Kasumi-1 (cell line): ENCODE data around the gene RAB26.
"Not testable (repeated sequence)": the region's sequence is repeated elsewhere in the genome, so short reads cannot be mapped to it uniquely, and the experiment has no call there.

Source experiments
- DNase-seq, 2 experiments: peaks; one replicate each; lab custom pipeline; 2025; lab: John Stamatoyannopoulos, UW

RAB26 gene

DNA sequence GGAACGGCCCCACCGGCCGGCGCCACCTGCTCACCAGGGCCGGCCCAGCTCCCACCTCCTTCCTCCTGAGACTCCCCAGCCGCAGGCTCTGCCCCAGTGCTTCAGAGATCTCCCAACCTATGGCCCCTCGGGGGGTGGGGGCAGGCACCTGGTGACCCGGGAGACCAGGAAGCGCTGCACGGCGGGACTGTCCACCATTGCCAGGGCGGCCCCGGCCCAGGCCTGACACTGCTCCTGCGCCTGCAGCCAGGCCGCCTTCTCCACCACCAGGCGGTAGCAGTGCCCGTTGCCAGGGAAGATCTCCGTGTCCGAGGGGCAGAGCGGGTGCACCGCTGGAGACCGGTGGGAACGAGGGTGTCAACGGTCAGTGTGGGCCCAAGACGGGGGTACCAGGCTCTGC lies 31.1 kb upstream of the RAB26 start:
- not testable (repeated sequence) for DNase-seq

DNA sequence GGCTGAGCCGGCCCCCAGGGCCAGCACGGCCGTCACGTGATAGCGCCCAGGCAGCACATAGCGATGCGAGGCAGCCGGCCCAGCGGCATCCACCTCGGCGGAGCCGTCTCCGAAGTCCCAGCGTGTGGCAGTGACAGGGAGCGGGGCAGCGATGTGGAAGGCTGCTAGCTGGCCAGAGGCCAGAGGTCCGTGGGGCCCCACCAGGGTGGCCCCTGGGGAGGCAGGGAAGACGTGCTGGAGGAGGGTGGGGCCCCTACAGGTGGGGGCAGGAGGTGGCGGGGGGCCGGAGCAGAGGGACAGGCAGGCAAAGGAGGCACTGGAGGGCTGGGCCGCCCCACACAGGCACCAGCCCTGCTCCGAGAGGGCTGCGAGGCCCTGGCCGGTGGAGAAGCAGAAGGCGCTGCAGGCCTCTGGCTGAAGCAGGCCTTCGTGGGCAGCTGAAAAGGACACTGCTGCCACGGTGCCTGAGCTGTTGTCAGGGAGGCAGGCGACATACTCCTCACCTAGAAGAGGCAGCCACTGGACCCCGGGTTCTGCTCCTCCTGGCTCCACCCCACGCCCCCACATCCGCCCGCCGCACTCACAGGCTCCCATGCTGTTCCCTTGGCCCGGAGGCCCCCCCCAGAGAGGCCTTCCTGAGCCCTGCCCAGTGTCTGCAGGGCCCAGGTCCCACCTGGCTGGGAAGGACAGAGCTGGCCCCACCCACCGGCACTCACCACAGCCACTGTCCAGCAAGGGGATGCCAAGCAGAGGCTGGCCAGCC lies 30.3 kb upstream of the RAB26 start:
- not testable (repeated sequence) for DNase-seq

DNA sequence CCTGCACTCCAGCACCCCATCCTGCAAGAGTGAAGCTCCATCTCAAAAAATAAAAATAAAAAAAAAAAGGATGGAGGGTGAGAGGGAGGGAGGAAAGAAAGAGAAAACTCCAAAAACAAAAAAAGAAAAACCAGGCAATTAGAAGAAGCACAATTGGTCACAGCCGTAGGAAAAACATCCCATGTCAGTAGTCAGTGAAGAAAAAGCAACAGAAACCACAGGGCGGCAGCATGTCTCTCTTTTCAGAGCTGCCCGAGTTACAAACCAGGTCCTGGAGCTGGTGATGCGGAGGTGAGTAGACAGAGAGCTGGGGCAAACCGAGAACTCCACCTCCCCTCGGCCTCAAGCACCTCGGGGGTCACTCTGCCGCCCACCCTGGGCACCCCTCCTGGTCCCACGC lies 27.1 kb upstream of the RAB26 start:
- peak; percentile 37 to 58 for DNase-seq

DNA sequence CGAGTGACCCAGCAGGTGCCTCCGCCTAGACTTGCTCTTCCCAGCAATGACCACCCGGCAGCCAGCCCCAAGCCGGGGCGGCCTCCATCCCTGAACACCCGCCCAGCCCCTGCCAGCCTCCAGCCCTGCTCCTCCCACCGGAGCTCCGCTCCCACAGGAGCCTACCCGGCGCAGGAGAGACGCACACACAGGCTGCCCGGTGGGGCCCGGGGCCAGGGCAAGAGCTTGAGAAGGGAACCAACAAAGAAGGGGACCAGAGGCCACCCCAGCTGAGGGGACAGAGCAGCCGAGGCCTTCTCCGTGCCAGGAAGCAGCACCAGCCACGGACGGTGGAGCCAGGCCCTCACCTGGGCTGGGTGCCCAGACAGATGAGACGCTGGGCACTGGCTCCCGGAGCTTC lies 26.6 kb upstream of the RAB26 start:
- no peak for DNase-seq

DNA sequence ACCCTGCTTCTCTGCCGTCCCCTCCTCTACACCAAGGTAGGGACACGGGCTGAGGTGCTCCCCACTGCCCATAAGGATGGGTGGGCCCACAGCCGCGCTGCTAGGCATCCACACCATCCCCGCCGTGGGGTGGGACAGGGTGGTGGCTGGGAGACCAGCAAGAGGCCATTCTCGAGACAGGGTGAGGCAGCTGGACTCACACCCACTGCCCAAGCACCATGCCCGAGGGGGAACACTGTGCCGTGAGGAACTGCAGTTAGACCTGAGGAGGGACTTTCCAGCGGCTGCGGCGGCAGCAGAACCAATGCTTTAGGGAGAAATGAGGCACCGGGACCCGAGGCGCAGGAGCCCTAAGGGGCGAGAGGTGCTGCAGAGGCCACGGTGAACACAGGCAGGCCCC lies 26.0 kb upstream of the RAB26 start:
- no peak for DNase-seq

DNA sequence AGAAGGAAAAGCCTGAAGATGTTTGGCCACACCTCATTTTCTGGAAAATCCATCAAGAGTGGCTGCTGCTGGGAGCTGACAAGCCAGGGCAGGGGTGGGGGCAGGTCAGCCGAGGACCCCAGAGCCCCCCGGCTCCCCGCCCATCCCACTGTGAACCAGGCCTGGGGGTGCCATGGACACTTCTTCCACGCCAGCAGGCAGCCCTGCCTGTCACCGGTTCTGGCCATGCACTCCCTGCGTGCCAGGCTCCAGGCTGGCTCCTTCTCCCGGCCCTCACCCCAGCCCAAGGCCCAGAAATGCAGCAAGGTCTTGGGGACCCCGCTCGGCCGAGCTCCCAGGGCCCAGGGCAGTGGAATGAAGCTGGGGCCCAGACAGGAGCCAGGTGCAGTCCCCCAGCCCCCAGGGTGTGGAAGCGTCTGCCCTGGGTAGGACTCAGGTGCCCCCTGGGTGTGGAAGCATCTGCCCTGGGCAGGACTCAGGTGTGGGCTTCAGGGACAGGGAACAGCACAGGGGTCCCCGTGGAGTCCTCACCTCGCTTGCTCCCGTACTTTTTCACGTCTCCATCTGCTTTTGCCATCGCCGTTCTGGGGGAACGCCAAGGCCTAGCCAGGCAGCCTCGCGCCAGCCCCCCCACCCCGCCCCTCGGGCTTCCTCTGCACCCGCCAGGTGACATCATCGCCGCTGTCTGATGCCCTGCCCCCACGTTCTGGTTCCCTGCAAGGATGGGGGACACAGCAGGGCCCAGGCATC lies 25.3 kb upstream of the RAB26 start:
- DNase-seq = not testable (repeated sequence)

DNA sequence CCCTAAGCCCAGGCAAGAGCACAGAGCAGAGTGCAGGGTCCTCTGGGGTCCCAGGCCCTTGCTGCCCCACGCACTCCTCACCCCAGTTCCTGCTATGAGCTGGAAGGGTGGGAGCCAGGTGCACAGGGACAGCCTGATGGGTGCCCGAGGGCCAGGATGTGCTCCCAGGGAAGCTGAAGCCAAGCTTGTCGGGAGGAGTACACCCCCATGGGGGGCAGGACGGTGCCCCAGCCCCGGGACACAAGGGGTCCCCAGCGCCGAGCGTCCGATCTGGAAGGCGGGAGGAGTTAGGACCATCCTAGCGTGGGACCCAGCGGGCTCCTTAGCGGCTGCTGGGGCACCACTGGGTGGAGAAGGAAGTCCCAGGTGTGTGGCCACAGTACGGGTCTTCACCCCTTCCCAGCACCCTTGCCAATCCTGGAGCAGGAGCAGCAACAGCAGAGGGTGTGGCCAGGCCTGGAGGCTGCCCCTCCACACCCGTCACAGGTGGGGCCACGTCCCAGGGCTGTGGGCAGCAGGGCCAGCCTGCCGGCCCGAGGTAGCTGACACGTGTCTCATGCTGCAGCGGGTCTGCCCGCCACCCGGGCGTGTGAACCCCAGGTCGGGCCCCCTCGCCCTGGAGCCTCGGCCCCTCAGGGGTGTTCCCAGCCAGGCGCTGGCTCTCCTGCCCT lies 24.6 kb upstream of the RAB26 start:
- DNase-seq = not testable (repeated sequence)

DNA sequence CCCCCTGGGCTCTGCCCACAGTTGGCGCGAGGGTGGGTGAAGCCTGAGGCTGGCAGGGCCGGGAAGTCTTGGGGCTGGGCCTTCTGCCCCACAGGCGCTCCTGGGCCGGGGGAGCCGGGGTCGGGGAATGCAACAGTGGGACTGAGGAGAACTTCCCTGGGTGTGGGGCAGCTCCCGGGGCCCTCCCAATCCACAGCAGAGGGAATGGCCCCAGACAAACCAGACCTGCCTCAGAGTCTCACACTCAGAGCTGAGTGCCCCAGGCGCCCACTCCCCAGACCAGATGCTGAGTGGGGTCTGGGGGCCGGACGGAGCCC lies 24.1 kb upstream of the RAB26 start:
- DNase-seq = not testable (repeated sequence)

DNA sequence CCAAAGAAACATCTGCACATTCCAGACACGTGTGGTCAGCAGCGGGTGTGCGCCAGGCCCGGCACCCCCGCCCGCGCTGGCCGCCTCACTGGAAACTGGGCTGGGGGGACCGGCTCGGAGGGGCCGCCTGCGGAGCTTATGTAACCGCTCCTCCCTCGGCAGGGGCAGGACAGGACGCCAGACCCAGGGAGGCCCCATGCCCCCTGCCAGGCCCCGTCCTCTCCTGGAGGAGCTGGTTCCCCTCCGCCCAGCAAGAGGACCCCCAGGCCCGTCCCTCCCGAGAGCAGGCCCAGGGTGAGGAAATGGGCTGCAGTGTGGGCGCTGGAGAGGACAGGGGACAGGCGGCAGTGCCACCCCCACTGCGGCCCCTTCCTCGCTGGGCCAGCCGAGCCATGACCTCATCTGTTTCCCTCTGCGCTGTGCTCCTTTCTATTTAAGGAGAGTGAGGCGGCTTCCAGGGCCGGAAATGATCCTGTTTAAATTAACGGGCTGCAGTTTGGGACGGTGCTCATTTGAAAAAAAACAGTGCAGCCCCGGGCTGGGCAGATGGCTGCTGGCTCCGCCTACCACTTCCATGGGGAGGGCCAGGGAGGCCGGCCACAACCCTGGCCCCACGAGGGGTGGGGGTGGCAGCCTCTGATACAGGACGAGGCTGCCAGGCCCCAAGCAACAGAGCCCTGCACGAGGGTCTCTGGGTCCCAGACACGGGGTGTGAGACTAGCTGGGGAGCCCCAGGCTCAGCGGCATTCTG lies 23.6 kb upstream of the RAB26 start:
- DNase-seq = peak; percentile 29 to 45

DNA sequence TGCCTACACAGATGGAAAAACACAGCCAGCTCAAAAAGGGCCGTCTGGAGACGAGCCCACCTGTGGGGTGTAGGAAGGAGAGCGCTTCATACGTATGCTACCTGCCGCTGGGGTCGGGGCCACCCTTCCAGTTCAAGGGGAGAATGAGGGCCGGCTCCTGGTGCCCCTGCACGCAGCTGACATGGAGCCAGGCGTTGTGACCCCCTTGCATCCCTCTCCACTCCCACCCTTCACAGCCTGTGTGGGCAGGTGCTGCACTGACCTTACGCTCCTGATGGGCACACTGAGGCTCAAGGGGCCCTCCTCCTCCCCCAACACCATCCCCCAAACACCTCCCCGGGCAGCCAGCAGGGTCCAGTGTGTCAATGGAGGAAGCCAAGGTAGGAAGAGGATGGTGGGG lies 22.8 kb upstream of the RAB26 start:
- not testable (repeated sequence) for DNase-seq

DNA sequence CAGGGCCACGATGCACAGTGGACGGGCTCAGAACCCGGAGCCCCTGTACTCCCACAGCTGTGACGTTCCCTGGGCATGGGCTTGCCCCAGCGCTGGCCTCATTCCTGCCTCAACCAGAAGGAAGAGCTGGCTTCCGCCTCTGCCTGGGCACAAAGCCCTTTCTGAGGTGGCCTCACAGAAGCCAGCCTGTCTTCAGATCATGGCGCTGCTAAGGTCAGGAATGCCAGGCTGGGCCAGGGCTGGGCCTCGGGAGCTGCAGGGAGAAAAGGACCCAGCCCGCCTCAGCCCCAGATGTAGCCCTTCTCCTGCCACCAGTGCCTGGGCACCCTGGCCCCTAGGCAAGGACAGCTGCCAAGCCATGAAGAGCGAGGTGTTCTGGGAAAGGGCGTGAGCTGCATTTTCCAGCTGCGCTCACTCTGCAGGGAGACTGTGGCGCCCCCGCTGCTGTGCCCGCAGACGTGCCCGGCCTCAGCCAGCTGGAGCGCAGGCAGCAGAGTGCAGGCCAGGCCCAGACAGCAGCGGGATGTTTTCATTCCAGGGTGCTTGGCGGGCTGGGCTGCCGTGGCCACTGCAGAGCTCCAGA lies 22.2 kb upstream of the RAB26 start:
- DNase-seq = not testable (repeated sequence)

DNA sequence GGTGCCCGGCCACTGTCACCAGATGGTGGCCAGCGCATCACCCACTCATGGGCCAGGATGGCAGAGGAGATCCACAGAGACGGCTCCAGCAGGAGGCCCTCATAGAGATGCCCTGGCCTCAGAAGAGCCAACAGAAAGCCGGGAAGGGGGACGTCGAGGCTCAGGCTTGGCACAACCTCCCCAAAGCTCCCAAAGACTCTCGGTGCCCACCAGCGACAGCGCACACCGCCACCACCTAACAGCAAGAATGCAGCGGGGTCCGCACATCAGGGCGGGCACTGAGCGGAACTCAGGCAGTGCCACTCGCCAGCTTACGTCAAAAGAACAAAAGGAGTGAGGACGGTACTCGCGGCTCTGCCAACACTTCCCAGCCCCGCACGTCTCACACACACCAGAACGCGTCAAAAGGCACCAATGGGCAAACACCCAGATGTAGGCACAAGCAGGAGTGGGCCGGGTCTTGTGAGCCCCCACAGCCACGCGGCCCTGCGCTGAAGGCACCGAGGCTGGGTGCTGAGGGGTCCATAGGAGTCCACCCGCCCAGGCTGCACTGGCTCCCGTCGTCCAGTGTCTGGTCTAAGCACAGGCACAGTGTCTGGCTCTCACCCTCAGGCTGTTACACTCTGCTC lies 21.4 kb upstream of the RAB26 start:
- not testable (repeated sequence) for DNase-seq

DNA sequence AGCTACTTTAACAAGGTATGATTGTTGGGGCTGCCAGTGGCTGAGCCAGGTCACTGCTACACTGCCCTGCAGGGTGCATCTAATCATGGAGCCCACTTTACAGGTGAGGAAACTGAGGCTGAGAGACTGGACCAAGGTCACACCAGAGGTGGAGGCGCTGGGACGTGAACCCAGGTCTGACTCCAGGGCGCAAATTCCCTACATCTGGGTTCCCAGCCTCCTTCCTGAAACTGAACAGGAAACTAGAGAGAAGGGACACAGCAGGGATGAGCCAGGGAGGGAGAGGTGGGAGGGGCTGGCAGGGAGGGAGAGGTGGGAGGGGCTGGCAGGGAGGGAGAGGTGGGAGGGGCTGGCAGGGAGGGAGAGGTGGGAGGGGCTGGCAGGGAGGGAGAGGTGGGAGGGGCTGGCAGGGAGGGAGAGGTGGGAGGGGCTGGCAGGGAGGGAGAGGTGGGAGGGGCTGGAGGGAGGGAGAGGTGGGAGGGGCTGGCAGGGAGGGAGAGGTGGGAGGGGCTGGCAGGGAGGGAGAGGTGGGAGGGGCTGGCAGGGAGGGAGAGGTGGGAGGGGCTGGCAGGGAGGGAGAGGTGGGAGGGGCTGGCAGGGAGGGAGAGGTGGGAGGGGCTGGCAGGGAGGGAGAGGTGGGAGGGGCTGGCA lies 20.7 kb upstream of the RAB26 start:
- DNase-seq = not testable (repeated sequence)

DNA sequence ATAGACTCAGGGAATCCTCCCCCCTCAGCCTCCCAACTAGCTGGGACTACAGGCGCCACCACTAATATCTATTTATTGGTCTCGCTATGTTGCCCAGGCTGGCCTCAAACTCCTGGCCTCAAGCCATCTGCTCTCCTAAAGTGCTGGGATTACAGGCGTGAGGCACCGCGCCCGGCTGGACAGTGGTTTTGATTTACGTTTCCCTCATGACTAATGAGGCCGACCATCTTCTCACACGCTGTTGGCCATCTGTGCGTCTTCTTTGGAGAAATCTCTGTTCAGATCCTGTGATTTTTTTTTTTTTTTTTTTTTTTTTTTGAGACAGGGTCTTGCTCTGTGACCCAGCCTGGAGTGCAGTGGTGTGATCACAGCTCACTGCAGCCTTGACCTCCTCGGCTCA lies 19.2 kb upstream of the RAB26 start:
- DNase-seq = not testable (repeated sequence)

DNA sequence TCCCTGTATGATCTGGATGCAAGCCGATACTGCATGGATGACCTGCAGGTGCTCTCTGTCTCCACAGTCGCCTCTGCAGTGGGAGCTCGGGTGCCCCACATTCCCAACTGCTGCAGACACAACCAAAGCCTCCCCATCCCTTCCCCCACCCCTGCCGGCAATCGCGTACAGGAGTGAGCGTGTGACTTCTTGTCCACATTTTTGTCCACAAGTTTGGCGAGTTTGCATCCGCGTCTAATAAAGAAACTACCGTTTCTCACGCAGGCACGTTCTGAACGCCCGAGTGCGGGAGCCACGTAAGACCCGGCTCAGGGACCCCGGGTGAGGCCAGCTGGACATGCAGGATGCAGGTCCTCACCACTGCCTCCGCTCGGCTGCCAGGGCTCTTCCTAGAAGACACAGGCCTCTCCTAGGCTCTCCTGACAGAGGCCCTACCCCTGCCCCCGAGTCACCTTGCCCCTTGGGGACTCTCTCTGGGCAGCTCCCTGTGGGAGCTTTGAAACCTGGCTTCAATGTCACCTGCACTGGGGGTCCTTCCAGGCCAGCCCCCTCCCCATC lies 18.5 kb upstream of the RAB26 start:
- DNase-seq = not testable (repeated sequence)

DNA sequence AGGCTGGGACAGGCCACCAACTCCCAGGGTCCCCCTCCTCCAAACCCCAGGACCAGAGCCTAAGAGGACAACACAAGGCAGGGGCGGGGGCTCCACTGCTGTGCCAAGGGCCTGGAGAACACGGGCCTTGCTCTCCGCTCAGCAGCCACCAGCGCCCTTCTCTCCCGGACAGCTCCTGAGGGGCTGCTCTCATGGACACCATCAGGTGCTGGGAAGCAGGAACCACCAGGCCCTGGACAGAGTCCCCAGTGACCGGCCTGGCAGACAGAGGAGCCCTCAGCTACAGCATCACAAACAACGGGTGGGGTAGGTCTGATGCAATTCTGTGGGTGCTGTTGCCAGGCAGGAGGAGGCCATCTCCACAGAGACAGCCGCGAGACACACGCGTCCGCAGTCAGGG lies 14.6 kb upstream of the RAB26 start:
- DNase-seq = not testable (repeated sequence)

DNA sequence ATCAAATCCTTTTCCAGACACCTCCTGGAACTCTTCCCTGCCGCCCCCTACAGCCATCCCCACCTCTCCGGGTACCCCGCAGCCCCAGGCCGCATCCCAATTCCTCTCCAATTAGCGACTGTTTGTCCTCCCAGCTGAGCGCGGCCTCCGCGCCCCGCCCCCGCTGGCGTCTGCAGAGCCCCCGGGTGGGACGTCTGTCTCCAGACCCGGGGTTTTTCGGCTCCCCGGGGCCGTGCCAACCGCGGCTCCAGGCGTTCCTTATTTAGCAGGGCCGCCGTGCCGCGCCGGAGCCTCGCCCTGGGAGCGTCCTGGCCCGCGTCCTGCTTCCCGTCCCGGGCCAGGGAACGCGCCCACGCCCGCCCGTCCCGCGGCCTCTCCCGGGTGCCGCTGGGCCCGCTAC lies 13.4 kb upstream of the RAB26 start:
- not testable (repeated sequence) for DNase-seq

DNA sequence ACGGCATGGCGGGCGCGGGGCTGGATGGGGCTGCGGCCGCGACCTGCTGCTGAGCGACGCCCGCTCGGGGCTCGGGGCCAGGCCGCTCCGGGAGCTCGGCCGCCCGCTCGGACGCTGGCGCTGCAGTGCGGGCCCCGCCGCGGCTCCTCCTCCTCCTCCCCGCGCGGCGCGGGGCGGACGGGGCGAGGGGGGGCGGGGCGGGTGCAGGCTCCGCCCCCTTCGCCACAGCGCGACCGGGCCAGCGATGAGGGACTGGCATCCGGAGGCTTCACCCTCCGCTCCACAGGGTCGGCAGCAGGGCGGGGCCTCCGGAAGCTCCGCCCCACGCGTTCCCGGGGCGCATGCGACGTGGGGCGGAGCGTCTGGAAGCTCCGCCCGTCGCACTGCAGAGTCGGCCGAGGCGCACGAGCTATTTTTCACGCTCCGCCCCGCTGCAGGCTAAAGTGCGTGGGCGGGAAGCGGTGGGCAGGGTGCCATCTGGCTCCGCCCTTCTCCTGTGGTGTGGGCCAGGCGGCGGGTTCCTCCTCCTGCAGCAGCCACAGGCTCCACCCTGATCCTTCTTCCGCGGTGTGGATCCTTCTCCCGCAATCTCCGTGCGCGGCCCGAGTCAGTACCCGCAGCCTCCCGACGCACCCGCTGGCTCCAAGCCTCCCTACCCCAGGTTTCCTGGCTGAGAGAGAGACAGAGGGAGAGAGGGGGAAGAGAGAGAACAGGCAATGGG lies 12.5 kb upstream of the RAB26 start, which contains the start of gene PKD1:
Gene PKD1, minus strand, starts transcription at position 129 of the 721 bp plus-strand sequence. CDS start 209 bp downstream, outside the sequence.
- peak; percentile 28 to 55 for DNase-seq
